ENCODE data around the gene GRIP2.

Gene GRIP2

DNA sequence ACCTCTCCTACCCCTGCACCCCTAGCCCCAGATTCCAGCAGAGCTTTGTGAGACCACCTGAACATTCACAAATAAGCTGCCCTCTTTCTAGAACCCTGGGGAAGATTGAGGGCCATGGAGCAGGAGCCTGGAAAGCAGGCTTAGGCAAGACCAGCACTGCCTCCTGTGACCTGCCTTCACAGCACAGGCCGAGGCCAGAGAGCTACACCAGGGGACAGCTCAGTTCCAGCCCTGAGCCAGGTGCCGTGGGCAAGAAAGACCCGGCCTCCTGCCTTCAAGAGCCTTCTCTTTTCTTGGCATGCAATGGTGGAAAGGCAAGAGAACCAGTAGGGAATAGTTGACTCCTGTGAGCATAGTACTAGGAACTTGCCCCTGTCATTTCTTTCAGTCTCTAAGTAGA is 89.6 kb downstream of the GRIP2 start:
- no peak for DNase-seq

DNA sequence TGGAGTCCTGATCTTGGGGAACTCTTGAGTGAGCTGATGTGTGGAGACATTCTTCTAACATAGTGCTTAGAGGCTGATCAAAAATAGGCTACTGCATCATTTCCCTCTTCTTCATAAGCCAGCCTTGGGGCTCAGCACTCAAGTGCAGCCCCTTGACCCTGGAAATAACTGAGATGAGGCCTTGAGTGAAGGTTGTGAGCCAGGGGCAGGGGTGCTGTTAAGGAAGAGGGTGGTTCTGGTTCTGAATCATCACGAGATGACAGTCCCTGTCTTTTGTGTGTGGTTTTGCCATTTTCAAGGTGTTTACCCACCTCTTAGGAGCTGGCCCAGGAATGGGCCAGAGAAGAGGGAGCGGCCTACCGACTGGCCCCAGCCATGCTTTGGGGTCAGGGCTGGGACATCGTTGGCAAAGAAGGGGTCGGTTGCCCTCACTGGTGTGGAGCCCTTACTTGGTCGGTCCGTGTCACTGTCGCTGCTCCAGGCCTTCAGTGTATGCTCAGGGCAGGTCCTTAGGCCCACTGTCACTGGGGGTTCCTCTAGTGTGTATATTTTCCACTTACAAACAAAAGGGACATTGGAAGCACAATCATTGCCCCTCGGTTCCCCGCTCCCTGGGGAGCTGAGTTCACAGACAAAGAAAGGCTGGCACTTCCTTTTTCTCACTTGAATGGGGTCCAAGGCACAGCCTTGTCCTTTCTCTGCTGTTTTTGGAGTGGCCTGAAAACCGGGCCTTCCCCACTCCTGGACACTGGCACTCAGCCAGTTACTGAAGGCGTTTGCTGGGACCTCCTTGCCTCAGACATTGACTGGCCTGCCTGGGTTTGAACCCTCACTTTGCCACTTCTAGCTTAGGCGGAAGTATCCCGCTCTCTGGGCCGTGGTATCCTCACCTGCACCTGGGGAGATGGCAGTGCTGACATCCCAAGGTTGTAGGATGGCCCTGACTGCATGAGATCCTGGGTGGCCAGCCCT is 91.1 kb downstream of the GRIP2 start:
- no peak for DNase-seq

GRCh38 chr3:14448063-14448462 is 92.1 kb downstream of the GRIP2 start:
- DNase-seq, result no peak

DNA sequence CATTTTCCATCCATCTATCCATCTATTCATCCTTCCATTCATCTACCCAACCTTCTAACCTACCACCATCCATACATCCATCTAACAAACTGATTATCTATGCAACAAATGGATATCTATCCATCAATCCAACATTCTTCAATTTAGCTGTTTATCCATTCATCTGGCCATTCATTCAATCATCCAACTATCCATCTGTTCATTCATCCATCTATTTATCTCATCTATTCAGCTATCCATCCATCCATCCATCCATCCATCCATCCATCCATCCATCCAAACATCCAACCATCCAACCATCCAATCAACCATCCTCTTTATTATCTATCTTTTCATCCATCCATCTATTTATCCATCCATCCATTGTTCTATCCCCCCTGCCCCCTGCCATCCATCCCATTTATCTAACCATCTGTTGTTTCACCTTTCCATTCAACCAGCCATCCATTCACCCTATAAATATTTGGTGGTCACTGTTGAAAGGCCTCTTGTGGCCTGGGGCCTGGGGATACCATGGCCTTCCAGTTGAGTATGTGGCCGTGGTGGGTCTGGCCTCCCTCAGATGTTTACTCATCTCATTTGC is 93.1 kb downstream of the GRIP2 start:
- no peak for DNase-seq

- DNase-seq, result no peak
Observed at GRCh38 chr3:14445773-14446172, 94.4 kb downstream of the GRIP2 start.

- DNase-seq, result no peak
Observed at GRCh38 chr3:14444380-14444779, 95.8 kb downstream of the GRIP2 start.

- no peak for DNase-seq
Observed at GRCh38 chr3:14441920-14442300, 98.2 kb downstream of the GRIP2 start.

DNA sequence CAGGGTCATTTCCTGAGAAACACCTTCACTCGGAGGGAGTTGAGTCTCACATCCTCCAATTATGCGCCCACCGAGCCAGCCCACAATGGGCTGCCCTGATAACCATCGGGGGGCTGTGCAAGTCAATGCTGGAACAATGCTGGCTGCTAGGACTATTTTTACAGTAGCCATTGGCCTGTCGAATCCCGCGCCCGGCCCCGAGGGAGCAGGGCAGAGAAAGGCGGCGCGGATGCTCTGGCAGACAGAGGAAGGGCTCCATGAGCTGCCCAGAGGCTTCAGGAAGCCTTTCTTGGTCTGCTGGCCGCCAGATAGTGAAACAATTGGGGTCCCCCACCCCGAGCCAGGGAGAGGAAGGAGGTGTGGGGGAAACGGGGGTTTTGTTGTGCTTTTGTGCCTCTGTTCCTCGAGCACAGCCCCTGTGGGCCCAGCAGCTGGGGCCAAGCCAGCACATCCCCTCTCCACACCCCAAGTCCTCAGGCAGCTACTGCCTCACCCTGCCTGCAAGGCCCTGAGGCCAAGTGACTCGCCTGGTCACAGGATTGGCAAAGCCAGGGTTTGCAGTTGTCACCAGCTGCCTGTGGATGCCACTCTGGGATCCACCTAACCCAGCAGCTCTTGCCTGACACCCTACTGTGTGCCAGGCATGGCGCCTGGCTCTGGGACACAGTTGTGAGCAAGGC is 98.8 kb downstream of the GRIP2 start:
- no peak for DNase-seq

GRCh38 chr3:14440531-14441239 is 99.5 kb downstream of the GRIP2 start:
- peak; percentile 63 for DNase-seq

- no peak for DNase-seq
Observed at GRCh38 chr3:14440168-14440518, 100.0 kb downstream of the GRIP2 start.

DNA sequence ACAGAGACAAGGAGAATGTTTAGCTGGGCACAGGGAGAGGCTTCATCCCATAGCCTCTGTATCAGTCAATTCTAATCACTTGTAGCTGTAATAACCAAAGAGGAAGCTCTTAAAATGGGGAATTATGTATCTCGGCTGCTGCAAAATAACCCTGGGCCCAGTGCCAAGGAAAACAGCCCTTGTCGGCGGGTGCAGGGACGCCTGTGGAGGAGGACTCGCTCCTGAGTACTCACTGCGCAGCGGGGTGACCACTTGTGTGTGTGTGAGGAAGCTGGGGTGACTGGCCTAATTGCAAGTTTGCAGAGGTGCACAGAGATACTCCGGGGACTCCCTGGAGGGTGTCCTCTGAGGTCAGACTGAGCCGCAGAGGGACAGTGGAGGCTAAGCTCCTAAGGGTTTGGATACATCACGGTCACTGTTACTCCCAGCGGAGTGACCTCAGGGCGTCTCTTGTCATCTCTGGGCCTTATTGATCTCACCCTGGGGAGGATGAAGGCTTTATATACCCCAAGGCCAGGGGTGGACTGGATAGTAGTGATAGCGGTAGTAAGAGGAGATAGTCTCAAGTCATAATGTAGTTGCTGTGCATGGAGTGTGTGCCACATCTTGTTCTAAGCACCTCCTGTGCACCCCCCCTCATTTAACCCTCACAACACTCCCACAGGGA is 100.5 kb downstream of the GRIP2 start:
- DNase-seq, result peak; percentile 62

Measured in DMS79 (cell line).